Measurements from ENCODE around the gene RFC2. TPM values are rescaled to one million over a fixed set of nuclear protein-coding genes. Genes with fewer than 3 reads are reported as not detected.

The RFC2 gene
- total RNA-seq, 2 experiments from 2014 or later: 80.8 to 81.1 TPM

DNA sequence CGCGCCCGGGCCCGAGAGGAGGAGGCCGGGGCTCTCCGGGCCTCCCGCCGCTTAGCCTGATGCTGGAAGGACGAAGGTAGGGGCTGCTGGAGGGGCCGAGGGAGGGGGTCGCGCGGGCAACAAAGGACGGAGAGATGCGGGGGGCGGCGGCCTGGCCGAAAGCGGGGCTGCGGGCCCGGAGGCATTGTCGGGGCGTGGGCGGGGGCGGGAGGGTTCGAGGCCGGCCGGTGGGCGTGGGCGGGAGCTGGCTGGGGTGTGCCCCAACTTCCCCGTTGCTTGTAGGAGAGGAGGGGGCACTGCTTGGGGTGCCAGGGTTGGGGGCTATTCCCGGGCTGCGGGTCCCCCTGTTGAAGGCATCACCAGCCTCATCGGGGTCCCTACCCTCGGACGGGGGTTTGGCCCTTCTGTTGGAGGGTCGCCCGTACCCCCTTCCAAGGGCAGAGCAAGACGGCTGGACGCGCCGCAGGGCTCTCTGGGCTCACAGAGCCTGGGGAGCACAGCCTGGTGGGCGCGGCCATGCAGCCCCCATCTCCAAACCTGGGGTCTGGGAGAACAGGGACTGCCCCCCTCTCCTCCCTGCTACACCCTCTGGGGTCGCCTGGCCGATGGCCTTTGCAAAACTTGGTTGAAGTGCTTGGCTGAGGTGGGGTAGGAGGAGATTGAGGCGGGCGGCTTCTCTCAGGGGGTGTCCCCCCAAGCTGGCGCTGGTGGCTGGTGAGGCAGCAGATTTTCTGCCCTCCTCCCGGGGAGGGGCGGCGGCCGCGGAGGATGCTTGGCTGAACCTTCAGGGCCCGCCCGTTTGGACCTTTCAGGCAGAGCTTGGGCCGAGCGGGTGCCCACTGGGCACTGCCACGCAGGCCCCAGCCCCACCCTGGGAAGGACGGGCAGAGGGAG, 35.7 kb upstream of the RFC2 start:
- Mint-ChIP-seq H3K27ac (no peak overlapping the region), H3K4me3 (peak overlapping the region; percentile 20), H3K4me1 (ENCODE audit: low read depth) (peaks cover 16% of the 10 kb centered on the region), H3K27me3 (peaks cover 14% of the 10 kb centered on the region), H3K36me3 (no peaks in the 10 kb centered on the region), H3K9me3 (no peaks in the 10 kb centered on the region)
- peak; percentile 41 for DNase-seq
- CTCF ChIA-PET: interaction anchor here (3.9 kb wide), 1 partner anchor 111 kb away, joined by 21 read pairs; no protein-coding TSS in a partner anchor
- POLR2A ChIA-PET: no interaction called here
- intact Hi-C loops (cut with micrococcal nuclease): no loop called here

DNA sequence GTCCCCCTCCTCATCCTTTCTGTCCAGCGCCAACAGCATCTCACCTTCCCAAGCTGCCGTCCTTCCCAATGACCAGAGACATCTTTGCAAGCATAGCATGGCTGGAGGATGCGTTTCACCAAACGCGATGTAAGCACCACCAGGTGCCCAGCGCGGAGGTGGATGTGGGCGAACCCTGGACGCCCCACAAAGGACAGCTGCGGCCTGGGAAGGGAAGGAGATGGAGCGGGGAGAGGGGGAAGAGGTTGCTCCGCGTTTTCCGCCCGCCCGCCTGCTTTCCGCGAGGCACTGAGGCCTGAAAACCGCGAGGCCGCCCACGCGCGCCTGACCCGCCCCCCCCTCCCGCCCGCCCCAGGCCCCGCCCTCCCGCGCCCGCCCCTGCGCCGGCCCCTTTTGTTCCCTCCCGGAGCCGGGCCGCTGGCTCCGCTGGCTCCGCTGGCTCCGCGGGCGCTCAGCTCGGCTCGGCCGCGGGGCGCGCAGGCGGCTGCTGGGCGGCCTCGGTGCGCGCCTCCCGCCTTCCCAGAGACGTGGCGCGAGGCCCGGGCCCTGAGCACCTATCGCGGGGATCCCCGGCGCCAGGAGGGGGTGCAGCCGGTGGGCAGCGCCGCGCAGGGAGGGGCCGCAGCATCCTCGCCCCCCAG, 34.9 kb upstream of the RFC2 start, which contains the start of gene CLIP2:
Gene CLIP2, plus strand, starts transcription at position 390 of the 641 bp plus-strand sequence. CDS start 28,140 bp downstream, outside the sequence.
- Mint-ChIP-seq H3K27ac (no peak within 1 kb of the TSS), H3K36me3 (no peaks in the 10 kb centered on the region), H3K27me3 (peaks cover 14% of the 10 kb centered on the region), H3K4me3 (peak within 1 kb of the TSS; percentile 69), H3K9me3 (no peaks in the 10 kb centered on the region), H3K4me1 (ENCODE audit: low read depth) (peaks cover 16% of the 10 kb centered on the region)
- POLR2A ChIA-PET: interaction anchor here (0.7 kb wide), 1 partner anchor 19 kb away, joined by 3 read pairs; no protein-coding TSS in a partner anchor
- peak; percentile 87 for DNase-seq
- CTCF ChIA-PET: interaction anchor here (1.0 to 3.9 kb wide), 2 partner anchors 13 to 112 kb away, joined by 3 to 21 read pairs; no protein-coding TSS in a partner anchor
- intact Hi-C loops (cut with micrococcal nuclease): no loop called here

DNA sequence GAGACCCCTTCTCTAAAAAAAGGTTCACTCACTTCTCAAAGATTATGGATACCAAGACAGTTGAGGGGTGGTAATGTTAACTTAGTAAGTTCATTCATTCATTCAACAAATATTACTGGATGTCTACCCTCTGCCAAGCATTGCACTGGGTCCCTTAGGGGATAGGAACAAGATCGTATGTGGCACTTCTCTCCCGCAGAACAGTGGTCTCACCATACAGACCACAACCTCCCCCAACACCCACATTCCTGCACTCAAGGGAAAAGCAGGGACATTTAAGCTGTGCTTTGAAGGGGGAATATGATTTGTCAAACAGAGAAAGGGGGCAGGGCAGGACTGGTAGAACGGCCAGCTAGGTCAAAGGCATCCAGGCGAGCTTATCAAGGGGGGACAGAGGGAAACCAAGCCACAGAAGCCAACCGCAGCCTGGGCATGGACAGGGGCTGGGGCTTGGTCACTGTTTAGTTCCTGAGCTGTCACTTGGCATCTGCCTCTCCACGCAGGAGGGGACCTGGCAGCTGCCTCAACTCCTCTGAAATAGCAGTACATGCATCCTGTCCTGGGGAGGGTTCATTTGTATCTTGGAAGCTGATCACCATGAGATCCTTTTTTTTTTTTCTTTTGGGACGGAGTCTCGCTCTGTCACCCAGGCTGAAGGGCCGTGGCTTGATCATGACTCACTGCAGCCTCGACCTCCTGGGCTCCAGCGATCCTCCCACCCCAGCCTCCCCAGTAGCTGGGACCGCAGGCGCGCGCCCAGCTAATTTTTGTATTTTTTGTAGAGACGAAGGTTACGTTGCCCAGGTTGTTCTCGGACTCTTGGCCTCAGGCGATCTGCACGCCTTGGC, 34.1 kb upstream of the RFC2 start:
- Mint-ChIP-seq H3K4me3 (peak overlapping the region; percentile 69), H3K36me3 (no peaks in the 10 kb centered on the region), H3K27me3 (peaks cover 15% of the 10 kb centered on the region), H3K4me1 (ENCODE audit: low read depth) (peaks cover 16% of the 10 kb centered on the region), H3K27ac (no peak overlapping the region), H3K9me3 (no peaks in the 10 kb centered on the region)
- ChIA-PET POLR2A (interaction anchor here (0.7 to 1.1 kb wide), 2 partner anchors 18 kb away, joined by 3 to 4 read pairs; no protein-coding TSS in a partner anchor), CTCF (interaction anchor here (1.0 to 3.9 kb wide), 2 partner anchors 12 to 113 kb away, joined by 3 to 21 read pairs; no protein-coding TSS in a partner anchor)
- no peak for DNase-seq
- intact Hi-C loops (cut with micrococcal nuclease): loop anchor here (1.0 kb wide), 1 partner anchor 18 kb away; no protein-coding TSS in a partner anchor

DNA sequence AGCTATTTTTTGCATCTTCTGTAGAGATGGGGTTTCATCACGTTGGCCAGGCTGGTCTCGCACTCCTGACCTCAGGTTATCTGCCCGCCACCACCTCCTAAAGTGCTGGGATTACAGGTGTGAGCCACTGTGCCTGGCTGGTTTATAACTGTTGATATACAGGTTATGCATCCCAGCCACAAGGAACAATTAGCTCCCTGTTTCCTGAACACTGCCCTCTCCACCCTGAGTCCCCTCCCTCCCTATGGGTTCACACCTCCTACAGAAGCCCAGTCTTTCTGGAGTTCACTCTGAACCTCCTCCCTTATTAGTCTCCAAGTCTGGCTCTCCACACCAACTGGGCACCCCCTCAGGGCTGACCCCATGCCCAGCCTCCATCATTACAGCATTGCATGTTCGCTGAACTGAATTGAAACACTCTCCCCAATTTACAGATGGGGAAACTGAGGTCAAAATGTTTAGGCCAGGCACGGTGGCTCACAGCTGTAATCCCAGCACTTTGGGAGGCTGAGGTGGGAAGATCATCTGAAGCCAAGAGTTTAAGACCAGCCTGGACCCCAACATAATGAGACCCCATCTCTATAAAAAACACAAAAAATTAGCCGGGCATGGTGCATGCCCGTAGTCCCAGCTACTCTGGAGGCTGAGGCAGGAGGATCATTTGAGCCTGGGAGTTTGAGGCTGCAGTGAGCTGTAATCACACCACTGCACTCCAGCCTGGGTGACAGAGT, 33.3 kb upstream of the RFC2 start:
- no peak overlapping the region for H3K27ac Mint-ChIP-seq

DNA sequence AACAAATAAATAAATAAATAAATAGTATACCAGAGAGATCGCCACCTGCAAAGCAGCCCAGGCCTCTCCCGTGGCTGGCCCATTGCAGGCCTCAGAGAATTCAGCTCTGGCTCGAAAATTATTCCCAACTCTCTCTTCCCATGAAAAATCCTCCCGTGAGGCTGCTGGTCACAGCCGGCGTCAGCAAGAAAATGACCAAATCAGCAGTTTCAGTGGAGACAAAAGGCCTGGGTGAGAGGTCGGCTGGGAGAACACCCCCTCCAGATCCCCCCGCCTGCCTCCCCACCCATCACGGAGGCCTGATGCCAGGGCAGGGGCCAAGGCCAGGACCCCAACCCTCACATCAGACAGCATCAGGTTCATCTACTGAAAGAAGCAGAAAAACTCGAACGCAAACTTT, 31.9 kb upstream of the RFC2 start:
- no peak for DNase-seq
- H3K9me3 Mint-ChIP-seq: no peaks in the 10 kb centered on the region
- ChIA-PET CTCF (interaction anchor here (1.0 to 3.5 kb wide), 2 partner anchors 11 to 281 kb away, joined by 4 to 16 read pairs; no protein-coding TSS in a partner anchor), POLR2A (no interaction called here)
- no peak overlapping the region for H3K27ac Mint-ChIP-seq
- peaks cover 16% of the 10 kb centered on the region for H3K4me1 Mint-ChIP-seq (ENCODE audit: low read depth)
- no peak overlapping the region for H3K4me3 Mint-ChIP-seq
- peaks cover 18% of the 10 kb centered on the region for H3K27me3 Mint-ChIP-seq
- H3K36me3 Mint-ChIP-seq: no peaks in the 10 kb centered on the region
- intact Hi-C loops (cut with micrococcal nuclease): no loop called here

More for the DNA sequence above, 33.3 kb upstream of the RFC2 start:
- H3K4me1 Mint-ChIP-seq (ENCODE audit: low read depth): peaks cover 16% of the 10 kb centered on the region
- DNase-seq: no peak
- no peaks in the 10 kb centered on the region for H3K36me3 Mint-ChIP-seq
- intact Hi-C loops (cut with micrococcal nuclease): loop anchor here (1.0 kb wide), 1 partner anchor 17 kb away; no protein-coding TSS in a partner anchor
- no peak overlapping the region for H3K4me3 Mint-ChIP-seq
- no peaks in the 10 kb centered on the region for H3K9me3 Mint-ChIP-seq
- CTCF ChIA-PET: interaction anchor here (0.8 to 3.9 kb wide), 3 partner anchors 12 to 279 kb away, joined by 4 to 21 read pairs (median 4); no protein-coding TSS in a partner anchor
- H3K27me3 Mint-ChIP-seq: peaks cover 18% of the 10 kb centered on the region
- POLR2A ChIA-PET: interaction anchor here (1.1 kb wide), 1 partner anchor 17 kb away, joined by 4 read pairs; no protein-coding TSS in a partner anchor

DNA sequence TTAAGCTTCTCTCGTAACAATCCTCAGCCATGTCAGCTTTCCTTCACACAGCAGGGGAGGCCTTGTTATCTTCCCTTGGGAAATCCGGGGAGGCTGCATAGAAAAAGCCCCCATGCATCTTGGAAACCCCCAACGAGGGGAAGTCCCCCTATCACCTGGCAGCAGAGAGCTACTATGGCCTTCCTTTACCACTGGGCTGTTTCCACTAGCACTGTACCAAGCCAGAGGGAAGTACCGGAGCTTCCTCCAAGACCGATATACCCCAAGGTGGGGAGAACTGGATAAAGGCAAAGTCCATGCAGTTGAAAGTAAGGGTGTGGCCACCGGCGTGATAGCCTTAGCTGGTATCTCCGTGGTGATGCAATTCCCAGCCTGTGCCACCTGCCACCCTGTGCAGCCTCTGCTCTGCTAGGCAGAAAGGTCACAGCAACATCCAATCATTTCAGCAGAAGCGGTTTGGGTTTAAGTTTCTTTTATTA, 30.6 kb upstream of the RFC2 start:
- no peaks in the 10 kb centered on the region for H3K9me3 Mint-ChIP-seq
- peaks cover 15% of the 10 kb centered on the region for H3K4me1 Mint-ChIP-seq (ENCODE audit: low read depth)
- intact Hi-C loops (cut with micrococcal nuclease): no loop called here
- no peak overlapping the region for H3K27ac Mint-ChIP-seq
- POLR2A ChIA-PET: interaction anchor here (0.6 kb wide), 1 partner anchor 872 kb away, joined by 3 read pairs; no protein-coding TSS in a partner anchor
- no peaks in the 10 kb centered on the region for H3K36me3 Mint-ChIP-seq
- CTCF ChIA-PET: interaction anchor here (1.6 to 3.5 kb wide), 2 partner anchors 10 to 78 kb away, joined by 4 to 16 read pairs; no protein-coding TSS in a partner anchor
- no peak overlapping the region for H3K4me3 Mint-ChIP-seq
- H3K27me3 Mint-ChIP-seq: peaks cover 13% of the 10 kb centered on the region
- no peak for DNase-seq

DNA sequence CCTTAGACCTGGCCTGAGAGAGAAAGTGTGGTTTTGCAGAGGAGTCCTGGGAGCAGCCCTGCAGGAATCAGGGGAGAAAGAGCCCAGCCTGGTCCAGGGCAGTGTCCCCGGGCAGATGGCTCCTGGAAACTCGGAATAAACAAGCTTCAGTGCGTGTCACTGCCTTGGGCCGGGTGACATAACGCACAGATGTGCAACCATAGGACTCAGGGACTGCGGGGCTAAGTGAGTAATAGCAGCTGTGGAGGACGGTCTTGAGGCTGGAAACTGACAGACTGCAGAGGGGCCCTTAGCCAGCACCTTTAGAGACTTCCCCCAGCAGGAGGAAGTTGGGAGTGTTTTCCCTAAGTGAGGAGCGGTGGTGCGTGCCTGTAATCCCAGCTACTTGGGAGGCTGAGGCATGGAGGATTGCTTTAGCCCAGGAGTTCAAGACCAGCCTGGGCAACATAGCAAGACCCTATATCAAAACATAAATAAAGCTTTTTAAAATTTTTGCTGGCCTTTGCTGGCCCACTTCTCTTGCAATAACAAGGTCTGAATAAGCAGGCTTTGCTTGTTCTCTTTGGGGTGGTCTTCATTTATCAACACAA, 29.8 kb upstream of the RFC2 start:
- H3K4me1 Mint-ChIP-seq (ENCODE audit: low read depth): peaks cover 18% of the 10 kb centered on the region
- DNase-seq: no peak
- intact Hi-C loops (cut with micrococcal nuclease): no loop called here
- H3K9me3 Mint-ChIP-seq: no peaks in the 10 kb centered on the region
- H3K27me3 Mint-ChIP-seq: peaks cover 13% of the 10 kb centered on the region
- ChIA-PET CTCF (interaction anchor here (0.9 to 3.5 kb wide), 2 partner anchors 9 to 78 kb away, joined by 3 to 16 read pairs; no protein-coding TSS in a partner anchor), POLR2A (no interaction called here)
- no peak overlapping the region for H3K4me3 Mint-ChIP-seq
- no peak overlapping the region for H3K27ac Mint-ChIP-seq
- no peaks in the 10 kb centered on the region for H3K36me3 Mint-ChIP-seq

DNA sequence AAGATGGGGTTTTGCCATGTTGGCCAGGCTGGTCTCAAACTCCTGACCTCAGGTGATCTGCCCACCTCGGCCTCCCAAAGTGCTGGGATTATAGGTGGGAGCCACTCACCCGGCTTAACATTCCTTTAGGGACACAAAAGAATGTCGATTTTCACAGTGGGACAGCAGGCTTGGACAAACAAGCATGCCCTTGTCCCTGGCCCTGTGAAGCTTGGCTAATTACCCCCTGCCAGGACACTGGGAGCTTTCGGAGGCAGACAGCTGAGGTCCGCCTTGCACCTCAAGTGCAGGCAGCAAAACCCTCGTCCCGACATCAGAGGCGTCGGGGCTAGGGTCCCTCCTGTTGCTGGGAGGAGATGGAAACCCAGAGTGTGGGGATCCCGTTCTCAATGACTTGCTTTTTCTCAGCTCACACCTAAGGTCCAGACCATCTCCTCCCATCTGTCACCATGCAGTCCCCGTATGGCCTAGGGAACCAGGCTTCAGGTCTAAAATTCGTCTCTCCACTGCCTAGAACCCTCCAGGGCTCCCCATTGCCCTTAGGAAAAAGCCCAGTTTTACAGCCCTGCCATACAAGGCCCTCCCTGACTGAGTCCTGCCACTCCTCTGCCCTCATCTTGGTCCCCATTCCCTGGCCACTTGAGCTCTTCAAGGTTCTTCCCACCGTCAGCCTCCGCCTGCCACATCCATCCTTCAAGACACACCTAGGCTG, 28.7 kb upstream of the RFC2 start:
- H3K27ac Mint-ChIP-seq: no peak overlapping the region
- no peak for DNase-seq
- ChIA-PET CTCF (interaction anchor here (0.9 to 3.5 kb wide), 2 partner anchors 8 to 77 kb away, joined by 3 to 16 read pairs; no protein-coding TSS in a partner anchor), POLR2A (no interaction called here)
- H3K27me3 Mint-ChIP-seq: peaks cover 8% of the 10 kb centered on the region
- no peak overlapping the region for H3K4me3 Mint-ChIP-seq
- H3K36me3 Mint-ChIP-seq: no peaks in the 10 kb centered on the region
- peaks cover 8% of the 10 kb centered on the region for H3K4me1 Mint-ChIP-seq (ENCODE audit: low read depth)
- intact Hi-C loops (cut with micrococcal nuclease): no loop called here
- no peaks in the 10 kb centered on the region for H3K9me3 Mint-ChIP-seq

DNA sequence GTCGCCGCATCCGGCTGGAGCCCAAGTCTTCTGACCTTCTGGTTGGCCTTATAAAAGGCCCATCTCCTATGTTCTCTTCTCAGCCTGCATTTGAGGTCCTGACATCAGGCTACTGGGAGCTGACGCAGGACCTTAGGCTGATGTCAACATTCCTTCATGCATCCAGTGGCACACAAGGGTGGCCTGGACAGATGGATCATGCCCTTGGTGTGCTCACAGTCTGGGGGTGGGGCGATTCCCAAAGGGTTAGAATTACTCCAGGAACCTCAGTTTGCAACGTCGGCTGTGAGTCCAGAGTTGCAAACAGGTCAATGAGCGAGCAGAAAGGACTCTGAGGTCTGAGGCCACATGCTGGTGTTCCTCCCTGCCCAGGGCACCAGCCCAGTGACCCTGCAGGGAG, 26.8 kb upstream of the RFC2 start:
- ChIA-PET POLR2A (interaction anchor here (0.7 kb wide), 1 partner anchor 756 kb away, joined by 3 read pairs; no protein-coding TSS in a partner anchor), CTCF (interaction anchor here (0.6 kb wide), 1 partner anchor 14 kb away, joined by 3 read pairs; no protein-coding TSS in a partner anchor)
- H3K27me3 Mint-ChIP-seq: peaks cover 4% of the 10 kb centered on the region
- peaks cover 8% of the 10 kb centered on the region for H3K4me1 Mint-ChIP-seq (ENCODE audit: low read depth)
- no peaks in the 10 kb centered on the region for H3K36me3 Mint-ChIP-seq
- intact Hi-C loops (cut with micrococcal nuclease): no loop called here
- no peak overlapping the region for H3K4me3 Mint-ChIP-seq
- no peaks in the 10 kb centered on the region for H3K9me3 Mint-ChIP-seq
- no peak overlapping the region for H3K27ac Mint-ChIP-seq
- DNase-seq: no peak

DNA sequence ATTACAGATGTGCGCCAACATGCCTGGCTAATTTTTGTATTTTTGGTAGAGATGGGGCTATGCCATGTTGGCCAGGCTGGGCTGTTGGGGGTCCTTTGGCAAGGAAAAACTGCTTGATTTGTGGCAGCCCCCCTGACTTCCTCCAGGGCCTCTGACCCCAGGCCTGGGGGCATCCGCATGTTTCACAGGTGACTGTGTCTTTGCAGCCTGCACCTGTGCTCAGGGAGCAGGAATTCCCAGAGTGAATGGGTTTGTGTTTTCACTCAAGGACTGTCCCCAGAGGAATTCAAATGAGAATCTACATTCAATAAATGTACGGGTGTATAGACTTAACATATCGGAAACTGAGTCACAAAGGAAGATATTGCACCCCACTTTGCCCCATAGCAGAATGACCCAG, 23.4 kb upstream of the RFC2 start:
- Mint-ChIP-seq H3K27ac (no peak overlapping the region), H3K4me1 (ENCODE audit: low read depth) (peaks cover 10% of the 10 kb centered on the region), H3K27me3 (no peaks in the 10 kb centered on the region), H3K36me3 (no peaks in the 10 kb centered on the region), H3K9me3 (no peaks in the 10 kb centered on the region), H3K4me3 (no peak overlapping the region)
- DNase-seq: no peak
- ChIA-PET CTCF (no interaction called here), POLR2A (no interaction called here)
- intact Hi-C loops (cut with micrococcal nuclease): no loop called here

Measured in activated CD4-positive, alpha-beta memory T cell treated with anti-CD3 and anti-CD28 coated beads for 36 hours (primary cell).